K562 (cell line): ENCODE data around the gene PLD6. TPM values are rescaled to one million over a fixed set of nuclear protein-coding genes. Genes with fewer than 3 reads are reported as not detected.

Experiments
- ATAC-seq: fragments of 200-7000 bp; cut with Tn5 transposase; 3 replicates; pipeline ENCODE4 v1.9.1; 2020; ENCODE audit warnings: moderate library complexity
- BruUV-seq: library from RNA; stranded (reverse); fragments of 400-500 nt; replicated peaks from 2 replicates; lab custom pipeline; 2021; lab: Mats Ljungman, UMichigan
- CTCF ChIA-PET: fragments of 300-600 bp; formaldehyde crosslinking; extraction: SDS; loops from one replicate; lab custom pipeline; 2021; ENCODE audit warnings: low intra/inter-chr PET ratio; lab: Yijun Ruan, JAX
- POLR2A ChIA-PET: fragments of 300-600, 350-650 bp; sonication (Branson Sonifier 250); formaldehyde crosslinking; extraction: SDS; loops from one replicate; lab custom pipeline; 2021; ENCODE audit warnings: antibody characterized with exemption, inconsistent platforms; lab: Yijun Ruan, JAX
- DNase-seq, 4 experiments: peaks; one replicate each; pipeline versions ENCODE4 v3.0.0 to v3.0.0-alpha.2; 2011 to 2018; ENCODE audit warnings: low spot score in 3 of 4, mixed read lengths in 3 of 4; ENCODE audit errors: extremely low read depth in 1 of 4
- FAIRE-seq: peaks from 2 replicates; lab custom pipeline; 2011; peaks lifted over from hg19 to GRCh38; lab: Jason Lieb, UNC
- H2AFZ ChIP-seq: 2 replicates; pipeline ENCODE4 v1.6.0; 2011; ENCODE audit warnings: low read depth, low read length, control low read depth, inconsistent platforms
- H3K27ac ChIP-seq: fragments of 200-600 bp; 3 replicates; pipeline ENCODE4 v1.8.0; 2011; ENCODE audit warnings: low read depth, mild to moderate bottlenecking, control low read depth, inconsistent platforms, low read length, moderate library complexity, mixed read lengths; ENCODE audit errors: extremely low read depth
- H3K27me3 ChIP-seq, 2 experiments: fragments of 300-600 bp in 1 of 2; 2 replicates in 1 of 2; 3 replicates in 1 of 2; pipeline versions ENCODE4 v1.6.0 to v1.8.0; 2011; ENCODE audit warnings: inconsistent platforms in 2 of 2, low read length in 2 of 2, mild to moderate bottlenecking in 1 of 2, mixed read lengths in 1 of 2, moderate library complexity in 1 of 2; ENCODE audit not compliant: control insufficient read depth in 2 of 2, insufficient read depth in 2 of 2
- H3K36me3 ChIP-seq: fragments of 300-600 bp; 3 replicates; pipeline ENCODE4 v1.8.0; 2011; ENCODE audit warnings: mild to moderate bottlenecking, low read length, inconsistent platforms; ENCODE audit not compliant: control insufficient read depth, insufficient read depth
- H3K4me1 ChIP-seq, 2 experiments: fragments of 200-600 bp in 1 of 2; replicated peaks in 1 of 2; 2 replicates in 1 of 2; 3 replicates in 1 of 2; pipeline versions ENCODE4 v1.5.1 to v1.8.0; 2011; ENCODE audit warnings: inconsistent platforms in 2 of 2, low read length in 2 of 2, mild to moderate bottlenecking in 1 of 2, mixed read lengths in 1 of 2, moderate library complexity in 1 of 2; ENCODE audit not compliant: control insufficient read depth in 2 of 2, insufficient read depth in 2 of 2
- H3K4me2 ChIP-seq: 2 replicates; pipeline ENCODE4 v1.6.1; 2011; ENCODE audit warnings: low read length, control low read depth, inconsistent platforms, mixed read lengths; ENCODE audit not compliant: insufficient read depth
- H3K4me3 ChIP-seq: fragments of 200-600 bp; sonication (generic), shearing (Covaris generic); 2 replicates; pipeline ENCODE4 v1.5.1; 2016; ENCODE audit warnings: control low read depth, inconsistent platforms
- H3K79me2 ChIP-seq: fragments of 200-600 bp; 3 replicates; pipeline ENCODE4 v1.8.0; 2011; ENCODE audit warnings: low read length, inconsistent platforms; ENCODE audit not compliant: control insufficient read depth, insufficient read depth
- H3K9ac ChIP-seq, 2 experiments: 2 replicates each; pipeline versions ENCODE4 v1.6.0 to v1.6.1; 2011; ENCODE audit warnings: low read depth in 2 of 2, low read length in 2 of 2, control low read depth in 1 of 2, inconsistent platforms in 1 of 2, mild to moderate bottlenecking in 1 of 2, mixed read lengths in 1 of 2; ENCODE audit not compliant: insufficient read depth in 1 of 2
- H3K9me1 ChIP-seq: one replicate; pipeline ENCODE4 v1.6.0; 2011; ENCODE audit warnings: inconsistent platforms, mild to moderate bottlenecking, low read length, moderate library complexity; ENCODE audit not compliant: control insufficient read depth, insufficient read depth
- H3K9me3 ChIP-seq: replicated peaks from 2 replicates; pipeline ENCODE4 v1.5.1; 2011; ENCODE audit warnings: low read depth, low read length, inconsistent platforms; ENCODE audit not compliant: control insufficient read depth, insufficient read depth
- H4K20me1 ChIP-seq: replicated peaks from 2 replicates; pipeline ENCODE4 v1.6.1; 2011; ENCODE audit warnings: low read length, inconsistent platforms, mixed read lengths; ENCODE audit not compliant: control insufficient read depth, insufficient read depth
- FOXA3 ChIP-seq, 2 experiments: fragments of 450-650 bp in 1 of 2; sonication (generic) in 1 of 2; formaldehyde crosslinking; IDR thresholded peaks in 1 of 2; conservative IDR thresholded peaks in 1 of 2; 2 replicates each; pipeline versions ENCODE4 v1.4.0 to v1.8.0; 2020 to 2022; ENCODE audit warnings: mild to moderate bottlenecking in 2 of 2, missing genetic modification reagents in 1 of 2
- TEAD2 ChIP-seq: fragments of 450-650 bp; IDR thresholded peaks from 2 replicates; pipeline ENCODE4 v1.6.1; 2016; ENCODE audit warnings: missing genetic modification characterization, control low read depth, missing compliant biosample characterization
- ZNF24 ChIP-seq: fragments of 450-650 bp; IDR thresholded peaks from 2 replicates; pipeline ENCODE4 v1.6.1; 2016
- WGBS: fragments of 100-300 bp; shearing (Covaris generic); methylation state at CpG from one replicate; pipeline ENCODE4 v1.1.6; 2016; ENCODE audit warnings: low coverage, mixed read lengths; ENCODE audit not compliant: insufficient coverage; ENCODE audit errors: missing lambda C conversion rate; 5-methylcytosine and 5-hydroxymethylcytosine counted together
- in situ Hi-C: fragments of 300-500 bp; cut with MboI; formaldehyde crosslinking; loops from 4 replicates; pipeline ENCODE4 v1.15.0; 2018; ENCODE audit warnings: inconsistent platforms, mixed read lengths
- intact Hi-C: fragments of 100-400 bp; cut with micrococcal nuclease; formaldehyde crosslinking; loops from 2 replicates; pipeline ENCODE4 v1.14.2; 2022
- polyA plus RNA-seq, 8 experiments: library from polyadenylated mRNA; depleted of rRNA in 4 of 8; stranded (reverse) in 5 of 8; unstranded in 3 of 8; fragments of >200 nt; fragmentation: Nextera tagmentation in 2 of 8; fragmentation: Illumina TruSeq in 1 of 8; extraction: Ambion mirVana in 2 of 8; extraction: Trizol in 1 of 8; gene quantifications; 2 replicates each; pipeline versions ENCODE4 v1.2.1 to v1.2.3, GENCODE V29; 2011 to 2014; ENCODE audit warnings: inconsistent platforms in 1 of 8, missing spikeins in 1 of 8
- total RNA-seq, 7 experiments: library from RNA; depleted of rRNA in 6 of 7; stranded (reverse); fragments of >200 nt in 6 of 7; fragmentation: Illumina TruSeq in 2 of 7; extraction: Trizol in 2 of 7; gene quantifications; 2 replicates each; pipeline versions ENCODE4 v1.2.1 to v1.2.3, GENCODE V29; 2011 to 2021; ENCODE audit warnings: low replicate concordance in 1 of 7
- TF ChIP-seq, protein P1 (sequence below), 2 experiments: IDR thresholded peaks; 2 replicates each; pipeline ENCODE4 v1.6.1; 2012; ENCODE audit warnings: improper control_type of control experiment in 2 of 2, low read depth in 2 of 2, low read length in 2 of 2, borderline replicate concordance in 1 of 2
- TF ChIP-seq, protein P2 (sequence below): sonication (generic); formaldehyde crosslinking; IDR thresholded peaks from 2 replicates; pipeline ENCODE4 v1.4.0; 2020; ENCODE audit warnings: mild to moderate bottlenecking, missing genetic modification reagents

Gene PLD6
- total and polyA plus RNA-seq, 9 of the 15 experiments (the other 6 are each of a cell fraction or from before 2014, with no cell fraction given) = 3.6 to 15.6 (median 10.0) TPM

DNA sequence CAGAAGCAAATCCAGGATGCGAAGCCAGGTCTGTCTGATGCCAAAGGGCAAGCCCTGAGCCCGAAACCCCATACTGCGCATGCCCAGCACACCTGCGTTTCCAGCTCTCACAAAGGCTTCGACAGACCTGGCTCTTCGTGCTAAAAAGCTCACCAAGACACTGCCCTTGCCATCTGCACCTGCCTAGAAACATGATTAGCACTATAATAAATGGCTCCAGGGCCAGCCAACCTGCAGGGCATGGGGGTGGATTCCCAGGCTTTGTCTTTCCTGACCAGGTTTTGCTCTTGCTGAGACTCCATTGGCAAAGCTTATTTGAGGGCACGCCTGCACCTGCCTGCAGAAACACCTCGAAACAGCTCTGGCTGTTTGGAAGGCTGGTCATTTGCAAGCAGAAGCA, 14.4 kb upstream of the PLD6 start:
- in situ Hi-C loops (no loop called here), intact Hi-C loops (no loop called here)
- POLR2A ChIA-PET = no interaction called here
- no peak for ATAC-seq
- TF ChIP-seq, protein P1, sequence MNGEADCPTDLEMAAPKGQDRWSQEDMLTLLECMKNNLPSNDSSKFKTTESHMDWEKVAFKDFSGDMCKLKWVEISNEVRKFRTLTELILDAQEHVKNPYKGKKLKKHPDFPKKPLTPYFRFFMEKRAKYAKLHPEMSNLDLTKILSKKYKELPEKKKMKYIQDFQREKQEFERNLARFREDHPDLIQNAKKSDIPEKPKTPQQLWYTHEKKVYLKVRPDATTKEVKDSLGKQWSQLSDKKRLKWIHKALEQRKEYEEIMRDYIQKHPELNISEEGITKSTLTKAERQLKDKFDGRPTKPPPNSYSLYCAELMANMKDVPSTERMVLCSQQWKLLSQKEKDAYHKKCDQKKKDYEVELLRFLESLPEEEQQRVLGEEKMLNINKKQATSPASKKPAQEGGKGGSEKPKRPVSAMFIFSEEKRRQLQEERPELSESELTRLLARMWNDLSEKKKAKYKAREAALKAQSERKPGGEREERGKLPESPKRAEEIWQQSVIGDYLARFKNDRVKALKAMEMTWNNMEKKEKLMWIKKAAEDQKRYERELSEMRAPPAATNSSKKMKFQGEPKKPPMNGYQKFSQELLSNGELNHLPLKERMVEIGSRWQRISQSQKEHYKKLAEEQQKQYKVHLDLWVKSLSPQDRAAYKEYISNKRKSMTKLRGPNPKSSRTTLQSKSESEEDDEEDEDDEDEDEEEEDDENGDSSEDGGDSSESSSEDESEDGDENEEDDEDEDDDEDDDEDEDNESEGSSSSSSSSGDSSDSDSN (IDR thresholded peaks at IDR 0.05; ENCODE audit: borderline replicate concordance in 1 of 2, low read depth in 2 of 2, low read length in 2 of 2) = no peak
- no peak for TF ChIP-seq ZNF24
- no peak for TF ChIP-seq FOXA3 (CRISPR knock-in tag; conservative IDR thresholded peaks at IDR 0.05 in 1 of 2, IDR thresholded peaks at IDR 0.05 in 1 of 2)
- TF ChIP-seq, protein P2, sequence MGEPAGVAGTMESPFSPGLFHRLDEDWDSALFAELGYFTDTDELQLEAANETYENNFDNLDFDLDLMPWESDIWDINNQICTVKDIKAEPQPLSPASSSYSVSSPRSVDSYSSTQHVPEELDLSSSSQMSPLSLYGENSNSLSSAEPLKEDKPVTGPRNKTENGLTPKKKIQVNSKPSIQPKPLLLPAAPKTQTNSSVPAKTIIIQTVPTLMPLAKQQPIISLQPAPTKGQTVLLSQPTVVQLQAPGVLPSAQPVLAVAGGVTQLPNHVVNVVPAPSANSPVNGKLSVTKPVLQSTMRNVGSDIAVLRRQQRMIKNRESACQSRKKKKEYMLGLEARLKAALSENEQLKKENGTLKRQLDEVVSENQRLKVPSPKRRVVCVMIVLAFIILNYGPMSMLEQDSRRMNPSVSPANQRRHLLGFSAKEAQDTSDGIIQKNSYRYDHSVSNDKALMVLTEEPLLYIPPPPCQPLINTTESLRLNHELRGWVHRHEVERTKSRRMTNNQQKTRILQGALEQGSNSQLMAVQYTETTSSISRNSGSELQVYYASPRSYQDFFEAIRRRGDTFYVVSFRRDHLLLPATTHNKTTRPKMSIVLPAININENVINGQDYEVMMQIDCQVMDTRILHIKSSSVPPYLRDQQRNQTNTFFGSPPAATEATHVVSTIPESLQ (CRISPR knock-in tag) = no peak
- no peak for TF ChIP-seq TEAD2 (tag)
- Histone ChIP-seq H3K9ac (0 out of 4 replicates have a peak overlapping the region, but pooled peaks of 1 of the 2 experiments have one; percentile 9), H4K20me1 (no peaks in the 10 kb centered on the region; the same call in 1 of the 2 replicates), H3K27ac (no peak overlapping the region), H3K9me3 (no peaks in the 10 kb centered on the region), H2AFZ (no peak overlapping the region), H3K36me3 (peaks cover 86% of the 10 kb centered on the region; the same call in 2 of the 3 replicates), H3K4me1 (peaks cover 0 to 5% of the 10 kb centered on the region in 2 experiments; a peak in 2 of 5 replicates), H3K79me2 (no peaks in the 10 kb centered on the region), H3K4me3 (no peak overlapping the region), H3K27me3 (no peaks in the 10 kb centered on the region), H3K4me2 (no peak overlapping the region), H3K9me1 (no peaks in the 10 kb centered on the region)
- CTCF ChIA-PET = no interaction called here
- FAIRE-seq = no peak
- BruUV-seq = no TSS peak
- 98% methylated on average over 8 of the region's 8 CpGs for WGBS
- no peak for DNase-seq
